ENCODE results near the gene ZNF189. TPM values are rescaled to one million over a fixed set of nuclear protein-coding genes. Genes with fewer than 3 reads are reported as not detected.

ZNF189 gene
- polyA plus RNA-seq (ENCODE audit: low read depth in 6 of 6): 1 to 10 TPM; 1.3 to 5.0 (median 3.8) TPM

- Mint-ChIP-seq H3K27me3 (no peaks in the 10 kb centered on the region), H3K36me3 (peaks cover 31 to 49% of the 10 kb centered on the region in 2 donors), H3K4me1 (peaks cover 57 to 74% (median 67%) of the 10 kb centered on the region in 3 donors), H3K4me3 (peak within 1 kb of the TSS; percentile 94 to 100 (median 98)), H3K9me3 (peaks cover 0 to 1% (median 0%) of the 10 kb centered on the region in 7 donors), H3K27ac (peak within 1 kb of the TSS; percentile 98 to 100 (median 100))
- ATAC-seq (ENCODE audit: low read depth in 2 of 2) (peak; percentile 91), DNase-seq (peak; percentile 97)
Observed at GRCh38 chr9:101398068-101398929, at the start of gene ZNF189, which contains the start of gene MRPL50. TSS of gene ZNF189 (plus strand) at chr9:101398851. CDS start at chr9:101399157, 306 bp downstream. TSS of gene MRPL50 (minus strand) at chr9:101398618. CDS start at chr9:101398592, 26 bp downstream.

- H3K9me3 Mint-ChIP-seq: peaks cover 0 to 9% (median 5%) of the 10 kb centered on the region in 7 donors
- DNase-seq: no peak
Observed at GRCh38 chr9:101350285-101350684, 48.4 kb upstream of the ZNF189 start.

GRCh38 chr9:101352892-101353463 lies 45.7 kb upstream of the ZNF189 start:
- Mint-ChIP-seq H3K27ac (peak overlapping the region in 1 of 6 donors; percentile 35), H3K4me3 (no peak overlapping the region), H3K4me1 (no peaks in the 10 kb centered on the region), H3K9me3 (peaks cover 0 to 10% (median 7%) of the 10 kb centered on the region in 7 donors), H3K36me3 (no peaks in the 10 kb centered on the region), H3K27me3 (peaks cover 7 to 17% (median 12%) of the 10 kb centered on the region in 3 donors)
- DNase-seq (no peak), ATAC-seq (ENCODE audit: low read depth in 2 of 2) (no peak)

More at GRCh38 chr9:101350285-101350684, 48.4 kb upstream of the ZNF189 start:
- Mint-ChIP-seq H3K27ac (no peak overlapping the region), H3K4me3 (no peak overlapping the region), H3K4me1 (no peaks in the 10 kb centered on the region), H3K36me3 (no peaks in the 10 kb centered on the region), H3K27me3 (peaks cover 15 to 17% (median 16%) of the 10 kb centered on the region in 3 donors)
- ATAC-seq (ENCODE audit: low read depth in 2 of 2): no peak

GRCh38 chr9:101353683-101354082 lies 45.0 kb upstream of the ZNF189 start:
- no peaks in the 10 kb centered on the region for H3K36me3 Mint-ChIP-seq
- ATAC-seq (ENCODE audit: low read depth in 2 of 2) (no peak), DNase-seq (no peak)
- H3K27me3 Mint-ChIP-seq: peaks cover 7 to 17% (median 11%) of the 10 kb centered on the region in 3 donors
- peaks cover 0 to 10% (median 7%) of the 10 kb centered on the region in 7 donors for H3K9me3 Mint-ChIP-seq
- no peak overlapping the region for H3K27ac Mint-ChIP-seq
- H3K4me1 Mint-ChIP-seq: no peaks in the 10 kb centered on the region
- no peak overlapping the region for H3K4me3 Mint-ChIP-seq

- H3K27me3 Mint-ChIP-seq: peaks cover 5 to 17% (median 7%) of the 10 kb centered on the region in 3 donors
- H3K27ac Mint-ChIP-seq: no peak overlapping the region
- H3K36me3 Mint-ChIP-seq: no peaks in the 10 kb centered on the region
- no peak for ATAC-seq (ENCODE audit: low read depth in 2 of 2)
- no peaks in the 10 kb centered on the region for H3K4me1 Mint-ChIP-seq
- H3K4me3 Mint-ChIP-seq: no peak overlapping the region
- no peak for DNase-seq
- H3K9me3 Mint-ChIP-seq: peaks cover 0 to 7% (median 2%) of the 10 kb centered on the region in 7 donors
Observed at GRCh38 chr9:101354143-101354764, 44.4 kb upstream of the ZNF189 start.

- Mint-ChIP-seq H3K4me3 (no peak overlapping the region), H3K4me1 (no peaks in the 10 kb centered on the region), H3K27ac (no peak overlapping the region), H3K27me3 (peaks cover 4 to 17% (median 7%) of the 10 kb centered on the region in 3 donors), H3K36me3 (no peaks in the 10 kb centered on the region), H3K9me3 (peaks cover 0 to 6% (median 0%) of the 10 kb centered on the region in 7 donors)
- ATAC-seq (ENCODE audit: low read depth in 2 of 2): no peak
- no peak for DNase-seq
Observed at GRCh38 chr9:101354765-101355708, 43.6 kb upstream of the ZNF189 start.

GRCh38 chr9:101356619-101357018 lies 42.0 kb upstream of the ZNF189 start:
- peaks cover 0 to 17% (median 4%) of the 10 kb centered on the region in 3 donors for H3K27me3 Mint-ChIP-seq
- ATAC-seq (ENCODE audit: low read depth in 2 of 2) (no peak), DNase-seq (no peak)
- no peaks in the 10 kb centered on the region for H3K4me1 Mint-ChIP-seq
- peaks cover 0 to 4% (median 0%) of the 10 kb centered on the region in 7 donors for H3K9me3 Mint-ChIP-seq
- H3K36me3 Mint-ChIP-seq: no peaks in the 10 kb centered on the region
- H3K27ac Mint-ChIP-seq: no peak overlapping the region
- no peak overlapping the region for H3K4me3 Mint-ChIP-seq

GRCh38 chr9:101359679-101360078 lies 39.0 kb upstream of the ZNF189 start:
- no peaks in the 10 kb centered on the region for H3K36me3 Mint-ChIP-seq
- no peak overlapping the region for H3K27ac Mint-ChIP-seq

GRCh38 chr9:101360647-101361046 lies 38.0 kb upstream of the ZNF189 start:
- peaks cover 0 to 4% (median 0%) of the 10 kb centered on the region in 7 donors for H3K9me3 Mint-ChIP-seq
- peaks cover 7 to 28% (median 16%) of the 10 kb centered on the region in 3 donors for H3K27me3 Mint-ChIP-seq
- H3K4me3 Mint-ChIP-seq: no peak overlapping the region
- H3K4me1 Mint-ChIP-seq: no peaks in the 10 kb centered on the region
- ATAC-seq (ENCODE audit: low read depth in 2 of 2) (no peak), DNase-seq (no peak)
- no peak overlapping the region for H3K27ac Mint-ChIP-seq
- H3K36me3 Mint-ChIP-seq: no peaks in the 10 kb centered on the region

More at GRCh38 chr9:101359679-101360078, 39.0 kb upstream of the ZNF189 start:
- ATAC-seq (ENCODE audit: low read depth in 2 of 2) (no peak), DNase-seq (no peak)
- H3K4me3 Mint-ChIP-seq: no peak overlapping the region
- no peaks in the 10 kb centered on the region for H3K4me1 Mint-ChIP-seq
- H3K9me3 Mint-ChIP-seq: peaks cover 0 to 4% (median 0%) of the 10 kb centered on the region in 7 donors
- peaks cover 7 to 28% (median 16%) of the 10 kb centered on the region in 3 donors for H3K27me3 Mint-ChIP-seq

GRCh38 chr9:101362450-101362849 lies 36.2 kb upstream of the ZNF189 start:
- no peaks in the 10 kb centered on the region for H3K36me3 Mint-ChIP-seq
- no peak for DNase-seq
- ATAC-seq (ENCODE audit: low read depth in 2 of 2): no peak

GRCh38 chr9:101365181-101365580 lies 33.5 kb upstream of the ZNF189 start:
- no peak overlapping the region for H3K4me3 Mint-ChIP-seq
- H3K9me3 Mint-ChIP-seq: no peaks in the 10 kb centered on the region
- no peaks in the 10 kb centered on the region for H3K4me1 Mint-ChIP-seq
- DNase-seq (no peak), ATAC-seq (ENCODE audit: low read depth in 2 of 2) (no peak)
- H3K27me3 Mint-ChIP-seq: peaks cover 7 to 25% (median 20%) of the 10 kb centered on the region in 3 donors
- H3K27ac Mint-ChIP-seq: no peak overlapping the region
- no peaks in the 10 kb centered on the region for H3K36me3 Mint-ChIP-seq

More at GRCh38 chr9:101362450-101362849, 36.2 kb upstream of the ZNF189 start:
- no peak overlapping the region for H3K27ac Mint-ChIP-seq
- H3K4me1 Mint-ChIP-seq: no peaks in the 10 kb centered on the region
- peaks cover 7 to 20% (median 18%) of the 10 kb centered on the region in 3 donors for H3K27me3 Mint-ChIP-seq
- H3K9me3 Mint-ChIP-seq: peaks cover 0 to 3% (median 0%) of the 10 kb centered on the region in 7 donors
- H3K4me3 Mint-ChIP-seq: no peak overlapping the region

GRCh38 chr9:101366038-101366756 lies 32.5 kb upstream of the ZNF189 start:
- peaks cover 0 to 1% (median 0%) of the 10 kb centered on the region in 7 donors for H3K9me3 Mint-ChIP-seq
- H3K27me3 Mint-ChIP-seq: peaks cover 11 to 32% (median 21%) of the 10 kb centered on the region in 3 donors
- DNase-seq: no peak
- no peak overlapping the region for H3K4me3 Mint-ChIP-seq
- no peak overlapping the region for H3K27ac Mint-ChIP-seq
- no peaks in the 10 kb centered on the region for H3K4me1 Mint-ChIP-seq
- ATAC-seq (ENCODE audit: low read depth in 2 of 2): no peak
- H3K36me3 Mint-ChIP-seq: no peaks in the 10 kb centered on the region

All from naive B cell (primary cell).